Measurements from ENCODE around the gene SHISA9.

GRCh38 chr16:13077816-13078215 is 176.4 kb downstream of the SHISA9 start:
- TF ChIP-seq CTCF (IDR thresholded peaks at IDR 0.05) (no peak), POLR2A (IDR thresholded peaks at IDR 0.05) (no peak)
